Body of pancreas (tissue), 4 donors: Measurements from ENCODE around the gene ANAPC1. TPM values are rescaled to one million over a fixed set of nuclear protein-coding genes. Genes with fewer than 3 reads are reported as not detected.
"Not testable (repeated sequence)": the region's sequence is repeated elsewhere in the genome, so short reads cannot be mapped to it uniquely, and the experiment has no call there.

ENCODE experiments used
- ATAC-seq: fragments of 150-250 bp; one replicate; pipeline ENCODE4 v1.9.1; 2016
- DNase-seq, 4 donors: peaks; one replicate each; pipeline ENCODE4 v3.0.0-alpha.2; 2019
- H3K27ac ChIP-seq, 4 donors: fragments of 200-600 bp; sonication (generic); 1 replicate in 3 of 4; 2 replicates in 1 of 4; pipeline versions ENCODE4 v1.5.1 to v1.6.1; 2016 to 2019; ENCODE audit warnings: mild to moderate bottlenecking in 1 of 4, mixed read lengths in 1 of 4, moderate library complexity in 1 of 4
- H3K27me3 ChIP-seq, 2 donors: fragments of 200-600 bp; sonication (generic); one replicate each; pipeline ENCODE4 v1.6.0; 2016; ENCODE audit warnings: mild to moderate bottlenecking in 1 of 2
- H3K36me3 ChIP-seq, 2 donors: fragments of 200-600 bp; sonication (generic); replicated peaks in 1 of 2; 2 replicates each; pipeline ENCODE4 v1.5.1; 2016; ENCODE audit warnings: low read depth in 2 of 2; ENCODE audit not compliant: insufficient read depth in 1 of 2
- H3K4me1 ChIP-seq: fragments of 200-600 bp; sonication (generic); one replicate; pipeline ENCODE4 v1.6.0; 2016
- H3K4me3 ChIP-seq, 2 donors: fragments of 200-600 bp; sonication (generic); 1 replicate in 1 of 2; 2 replicates in 1 of 2; pipeline ENCODE4 v1.5.1; 2016 to 2019
- H3K9me3 ChIP-seq, 3 donors: fragments of 200-600 bp; sonication (generic); 1 replicate in 2 of 3; 2 replicates in 1 of 3; pipeline ENCODE4 v1.5.1; 2016
- WGBS, 2 donors: methylation state at CpG; one replicate each; pipeline ENCODE4 v1.1.5; 2017; 5-methylcytosine and 5-hydroxymethylcytosine counted together
- intact Hi-C: fragments of 100-400 bp; cut with DNase I; formaldehyde crosslinking; loops from one replicate; pipeline ENCODE4 v1.15.1; 2023
- total RNA-seq, 2 donors: library from RNA; depleted of rRNA; stranded (reverse); fragments of >200 nt; gene quantifications; one replicate each; pipeline ENCODE4 v1.1.0, GENCODE V29; 2016

ANAPC1 gene
- total RNA-seq, 2 donors from 2014 or later, result 40.2 to 67.2 TPM

DNA sequence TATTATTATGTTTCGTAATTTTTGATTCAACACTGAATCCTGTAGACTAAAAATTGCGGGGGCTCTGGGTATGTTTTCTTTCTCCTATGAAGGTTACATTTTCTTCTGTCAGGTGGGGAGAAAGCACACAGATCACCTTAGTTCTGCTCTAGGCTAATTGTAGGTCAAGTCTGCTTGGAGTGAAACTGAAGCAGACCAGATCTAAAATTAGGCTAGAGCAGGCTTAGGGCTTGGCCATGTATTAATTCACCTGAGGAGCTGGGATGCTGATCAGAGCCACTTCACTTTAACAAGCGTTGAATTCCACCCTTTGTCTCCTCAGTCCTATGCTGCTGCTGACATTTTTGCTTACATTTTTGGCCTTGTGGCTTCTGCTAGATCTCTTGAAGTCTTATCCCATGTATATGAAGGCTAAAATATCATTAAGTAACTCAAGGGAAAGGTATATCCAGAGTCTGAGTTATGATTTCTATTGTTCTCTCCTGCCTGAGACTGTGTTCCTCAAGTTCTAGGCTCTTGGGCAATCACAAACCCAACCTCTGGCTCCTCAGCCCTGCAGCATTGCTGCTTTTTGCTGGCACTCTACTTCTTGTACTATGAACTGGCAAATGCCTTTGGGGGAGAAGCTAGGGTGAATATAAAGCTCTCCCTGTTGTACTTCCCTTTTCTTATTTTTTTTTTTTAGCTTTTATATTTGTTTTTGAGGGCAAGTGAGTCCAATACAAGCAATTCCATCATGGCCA is 112.9 kb downstream of the ANAPC1 start:
- H3K9me3 ChIP-seq, intact Hi-C loops, H3K4me3 ChIP-seq, ATAC-seq, H3K36me3 ChIP-seq, DNase-seq, H3K27ac ChIP-seq, H3K4me1 ChIP-seq, H3K27me3 ChIP-seq: not testable (repeated sequence)
- WGBS, 2 donors, result 70 to 95% methylated on average over 2 of the region's 3 CpGs

DNA sequence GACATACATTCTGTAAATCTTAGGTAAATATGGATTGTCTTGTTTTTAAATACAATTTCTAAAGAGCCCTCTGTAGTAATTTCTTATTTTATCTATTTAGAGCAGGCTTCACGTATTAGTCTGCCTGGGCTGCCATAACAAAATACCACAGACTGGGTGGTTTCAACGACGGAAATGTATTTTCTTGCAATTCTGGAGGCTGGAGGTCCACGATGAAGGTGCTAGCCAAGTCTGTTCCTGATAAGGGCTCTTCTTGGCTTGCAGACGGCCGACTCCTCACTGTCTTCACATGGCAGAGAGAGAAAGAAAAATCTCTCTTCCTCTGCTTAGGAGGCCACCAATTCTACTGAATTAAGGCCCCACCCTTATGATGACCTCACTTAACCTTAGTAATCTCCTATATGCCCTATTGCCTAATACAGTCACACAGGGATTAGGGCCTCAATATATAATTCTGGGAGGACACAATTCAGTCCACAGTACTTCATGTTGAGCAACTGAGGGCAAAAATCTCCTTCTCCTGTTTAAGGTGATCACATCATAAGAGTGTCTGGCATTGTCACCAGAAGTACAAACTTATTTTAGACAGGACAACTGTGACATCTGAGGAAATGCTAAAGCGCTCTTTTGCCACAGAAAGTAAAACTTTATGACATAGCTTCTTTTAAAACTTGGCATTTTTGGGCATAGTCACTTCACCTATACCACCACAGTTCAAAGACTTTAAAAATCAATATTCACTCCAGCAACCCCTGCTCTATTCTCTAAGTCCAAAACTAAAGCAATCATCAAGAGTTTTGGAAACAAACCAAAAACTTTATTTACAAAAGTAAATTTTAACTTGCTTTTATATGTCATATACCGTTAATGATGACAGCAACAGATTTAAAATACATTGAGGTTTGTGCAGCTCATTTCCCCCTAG is 115.5 kb downstream of the ANAPC1 start:
- WGBS, 2 donors, result 91 to 92% methylated on average over 6 to 8 of the region's 8 CpGs
- intact Hi-C loops, H3K4me3 ChIP-seq: not testable (repeated sequence)

DNA sequence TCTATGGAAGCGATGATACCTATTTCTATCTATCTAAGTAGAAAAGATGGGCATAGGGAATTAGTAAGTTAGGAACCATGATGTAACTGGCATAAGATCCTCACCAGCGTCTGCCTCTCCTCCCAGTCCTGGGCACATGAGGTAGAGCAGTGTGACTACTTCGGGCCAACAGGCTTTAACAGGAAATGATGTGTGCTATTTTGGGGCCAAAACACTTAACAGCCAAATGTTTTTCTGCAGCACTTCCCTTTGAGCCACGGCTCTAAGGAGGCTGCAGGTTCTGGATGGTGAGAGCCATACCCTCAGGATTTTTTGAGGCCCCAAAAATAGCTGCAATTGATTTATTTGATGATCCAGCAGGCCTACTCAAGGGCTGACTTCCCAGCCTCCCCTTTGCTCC is 116.9 kb downstream of the ANAPC1 start:
- H3K27ac ChIP-seq, ATAC-seq, H3K36me3 ChIP-seq, H3K4me1 ChIP-seq, intact Hi-C loops, H3K4me3 ChIP-seq, H3K9me3 ChIP-seq, DNase-seq, H3K27me3 ChIP-seq: not testable (repeated sequence)
- 58 to 75% methylated on average over 2 to 3 of the region's 4 CpGs for WGBS, 2 donors

More for the DNA sequence above, 115.5 kb downstream of the ANAPC1 start:
- not testable (repeated sequence) for H3K27ac ChIP-seq, DNase-seq, H3K27me3 ChIP-seq, ATAC-seq, H3K4me1 ChIP-seq, H3K36me3 ChIP-seq, H3K9me3 ChIP-seq

DNA sequence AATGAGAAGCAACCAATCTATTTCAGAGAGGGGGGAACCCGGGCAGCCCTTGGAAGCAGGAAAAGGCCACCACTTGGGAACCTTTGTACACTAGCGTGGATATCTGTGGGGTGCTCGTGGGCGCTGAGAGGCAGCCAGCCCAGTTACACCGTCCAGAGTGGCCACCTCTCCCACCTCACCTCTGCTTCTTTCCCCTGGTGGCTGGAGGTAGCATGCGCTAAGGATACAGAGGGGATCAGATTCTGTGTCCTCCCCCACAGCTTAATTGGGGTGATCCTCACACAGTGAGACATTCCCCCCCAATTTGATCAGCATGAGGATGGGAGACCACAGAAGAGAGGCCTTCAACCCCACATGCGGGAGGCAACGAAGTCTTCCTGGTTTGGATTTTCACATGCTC is 117.7 kb downstream of the ANAPC1 start:
- H3K9me3 ChIP-seq, H3K27me3 ChIP-seq, H3K36me3 ChIP-seq, DNase-seq, H3K4me1 ChIP-seq, H3K4me3 ChIP-seq, ATAC-seq, intact Hi-C loops, H3K27ac ChIP-seq: not testable (repeated sequence)
- WGBS, 2 donors, result 57 to 86% methylated on average over 1 to 2 of the region's 8 CpGs

DNA sequence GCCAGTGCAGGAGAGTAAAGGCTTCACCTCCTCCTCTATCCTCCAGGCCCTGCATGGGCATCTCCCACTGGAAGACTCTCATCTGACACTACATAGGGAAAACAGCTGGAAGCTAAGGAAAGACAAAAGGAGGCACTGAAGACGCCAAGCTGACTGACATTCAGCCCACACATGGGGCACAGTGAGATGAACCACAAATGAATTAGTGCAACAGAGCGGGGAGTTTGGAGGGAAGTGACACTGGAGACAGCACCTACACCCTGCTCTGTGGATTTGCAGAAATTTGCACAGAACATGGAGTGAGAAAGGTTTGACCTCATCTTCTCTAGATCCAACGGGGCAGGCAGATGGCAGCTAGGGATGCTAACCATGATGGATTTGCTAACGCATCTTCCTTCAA is 119.8 kb downstream of the ANAPC1 start:
- intact Hi-C loops, result not testable (repeated sequence)

DNA sequence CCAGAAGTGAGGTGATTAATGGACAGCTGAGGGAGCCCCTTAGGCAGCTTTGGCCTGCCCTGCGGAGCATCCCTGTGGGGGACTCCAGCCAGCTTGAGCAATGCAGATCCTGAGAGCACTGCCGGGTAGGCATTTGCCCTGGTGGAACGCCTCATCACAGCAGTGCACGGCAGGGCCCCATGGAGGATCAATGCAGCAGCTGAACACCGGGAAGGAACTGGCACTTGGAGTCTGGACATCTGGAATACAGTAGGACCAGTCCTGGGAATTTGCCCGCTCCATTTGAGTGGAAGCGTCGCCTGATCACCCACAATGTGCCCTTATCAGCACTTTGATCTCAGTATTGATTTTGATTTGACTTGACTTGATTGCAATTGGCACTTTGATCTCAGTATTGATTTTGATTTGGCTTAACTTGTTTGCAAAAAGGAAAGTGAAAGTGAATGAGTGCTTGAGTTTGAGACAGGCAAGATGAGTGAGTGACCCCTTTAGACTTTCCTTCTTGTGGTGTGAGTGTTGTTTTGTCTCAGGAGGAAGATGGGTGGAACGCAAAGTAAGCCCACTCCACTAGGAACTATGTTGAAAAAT is 123.2 kb downstream of the ANAPC1 start:
- H3K27ac ChIP-seq, H3K4me1 ChIP-seq, H3K27me3 ChIP-seq, DNase-seq, H3K36me3 ChIP-seq, H3K4me3 ChIP-seq, H3K9me3 ChIP-seq, ATAC-seq, intact Hi-C loops: not testable (repeated sequence)
- 65 to 93% methylated on average over 3 to 8 of the region's 9 CpGs for WGBS, 2 donors

More for the DNA sequence above, 119.8 kb downstream of the ANAPC1 start:
- 97 to 100% methylated on average over 4 of the region's 4 CpGs for WGBS, 2 donors
- H3K9me3 ChIP-seq, H3K27ac ChIP-seq, ATAC-seq, H3K27me3 ChIP-seq, H3K4me1 ChIP-seq, H3K36me3 ChIP-seq, H3K4me3 ChIP-seq, DNase-seq: not testable (repeated sequence)

DNA sequence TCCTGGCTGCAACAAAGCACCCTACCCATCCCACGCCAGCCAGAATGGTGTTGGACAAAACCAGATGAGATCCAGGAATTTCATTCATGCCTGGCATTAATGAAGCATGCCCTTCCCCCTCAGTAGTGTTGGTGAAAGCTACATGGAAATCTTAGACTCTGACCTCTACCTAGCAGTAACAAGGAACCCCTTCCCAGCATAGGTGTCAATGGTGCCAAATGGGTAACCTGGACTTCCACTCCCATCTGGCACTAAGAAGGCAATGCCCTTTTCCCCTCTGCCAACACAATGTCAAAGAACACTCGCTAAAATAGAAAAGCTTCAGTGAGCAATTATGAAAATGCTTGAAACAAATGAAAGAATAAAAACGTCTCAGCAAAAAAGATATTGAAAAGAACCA is 131.5 kb downstream of the ANAPC1 start:
- intact Hi-C loops, ATAC-seq, H3K4me1 ChIP-seq: not testable (repeated sequence)

DNA sequence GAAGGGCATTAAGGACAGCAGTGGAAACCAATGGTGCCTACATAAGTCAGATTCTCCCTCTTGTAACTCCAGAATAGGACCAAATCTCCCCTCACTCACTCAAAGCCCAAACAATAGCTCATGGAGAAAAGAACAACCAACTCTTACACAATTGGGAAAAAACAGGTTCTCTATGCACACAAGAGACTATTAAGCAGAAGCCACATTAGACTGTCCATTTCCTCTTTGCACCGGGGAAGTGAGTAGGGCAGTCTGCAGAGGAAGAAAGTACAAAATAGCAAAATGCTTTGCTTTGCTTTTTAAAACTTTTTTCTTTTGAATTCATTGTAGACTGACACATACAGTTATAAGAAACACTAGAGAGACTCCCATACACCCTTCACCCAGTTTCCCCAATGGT is 133.4 kb downstream of the ANAPC1 start:
- DNase-seq, H3K27ac ChIP-seq, H3K4me3 ChIP-seq, H3K4me1 ChIP-seq, H3K27me3 ChIP-seq, H3K36me3 ChIP-seq, H3K9me3 ChIP-seq, ATAC-seq, intact Hi-C loops: not testable (repeated sequence)
- 67 to 89% methylated on average over 1 of the region's 1 CpG for WGBS, 2 donors

More for the DNA sequence above, 131.5 kb downstream of the ANAPC1 start:
- H3K9me3 ChIP-seq, DNase-seq, H3K36me3 ChIP-seq, H3K27me3 ChIP-seq, H3K27ac ChIP-seq, H3K4me3 ChIP-seq: not testable (repeated sequence)
- WGBS, 2 donors, result 70 to 100% methylated on average over 1 to 2 of the region's 3 CpGs

DNA sequence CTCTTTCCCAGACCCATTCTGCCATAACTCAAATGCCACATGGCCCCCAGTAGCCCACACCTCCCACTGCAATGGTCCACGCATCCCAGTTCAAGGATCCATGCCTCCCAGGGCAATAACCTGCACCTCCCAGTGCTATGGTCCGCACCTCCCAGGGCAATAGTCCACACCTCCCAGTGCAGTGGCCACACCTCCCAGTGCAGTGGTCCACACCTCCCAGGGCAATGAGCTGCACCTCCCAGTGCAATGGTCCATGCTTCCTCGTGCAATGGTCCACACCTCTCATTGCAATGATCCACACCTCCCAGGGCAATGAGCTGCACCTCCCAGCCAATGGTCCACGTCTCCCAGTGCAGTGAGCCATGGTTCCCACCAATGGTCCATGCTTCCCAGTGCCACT is 135.6 kb downstream of the ANAPC1 start:
- H3K36me3 ChIP-seq, H3K27ac ChIP-seq, ATAC-seq, H3K9me3 ChIP-seq, H3K4me1 ChIP-seq, DNase-seq, H3K27me3 ChIP-seq, H3K4me3 ChIP-seq, intact Hi-C loops: not testable (repeated sequence)
- 71% methylated on average over 2 of the region's 4 CpGs; no CpG with 5 or more reads in 1 of the 2 donors for WGBS, 2 donors
